H9 (cell line): ENCODE measurements around the gene USF3. TPM values are rescaled to one million over a fixed set of nuclear protein-coding genes. Genes with fewer than 3 reads are reported as not detected.

Source experiments
- DNase-seq: peaks from one replicate; pipeline ENCODE4 v3.0.0-alpha.2; 2017
- H2AFZ ChIP-seq: one replicate; pipeline ENCODE4 v1.6.1; 2013; ENCODE audit warnings: mild to moderate bottlenecking, low read length, control low read depth, moderate library complexity
- H2AK5ac ChIP-seq: 2 replicates; pipeline ENCODE4 v1.6.1; 2013; ENCODE audit warnings: low read length, control low read depth, mixed read lengths; ENCODE audit not compliant: insufficient read length
- H2BK120ac ChIP-seq: one replicate; pipeline ENCODE4 v1.6.1; 2013; ENCODE audit warnings: low read depth, mild to moderate bottlenecking, low read length, control low read depth, inconsistent platforms; ENCODE audit not compliant: poor library complexity, severe bottlenecking
- H2BK12ac ChIP-seq: 2 replicates; pipeline ENCODE4 v1.6.1; 2013; ENCODE audit warnings: low read length, control low read depth, mixed read lengths, low read depth; ENCODE audit not compliant: insufficient read length
- H2BK15ac ChIP-seq: 2 replicates; pipeline ENCODE4 v1.6.1; 2013; ENCODE audit warnings: low read depth, low read length, control low read depth
- H2BK20ac ChIP-seq: one replicate; pipeline ENCODE4 v1.6.1; 2013; ENCODE audit warnings: low read depth, mild to moderate bottlenecking, low read length, control low read depth, inconsistent platforms; ENCODE audit not compliant: poor library complexity, severe bottlenecking
- H2BK5ac ChIP-seq: 2 replicates; pipeline ENCODE4 v1.6.1; 2013; ENCODE audit warnings: low read length, control low read depth, mixed read lengths; ENCODE audit not compliant: insufficient read length
- H3K14ac ChIP-seq: 2 replicates; pipeline ENCODE4 v1.6.1; 2013; ENCODE audit warnings: low read length, control low read depth; ENCODE audit not compliant: insufficient read depth
- H3K18ac ChIP-seq: 2 replicates; pipeline ENCODE4 v1.6.1; 2013; ENCODE audit warnings: low read depth, mild to moderate bottlenecking, mixed read lengths, low read length, control low read depth; ENCODE audit not compliant: insufficient read length
- H3K23ac ChIP-seq: 2 replicates; pipeline ENCODE4 v1.6.1; 2013; ENCODE audit warnings: low read length, control low read depth, mixed read lengths, low read depth; ENCODE audit not compliant: insufficient read length
- H3K23me2 ChIP-seq: 2 replicates; pipeline ENCODE4 v1.6.1; 2013; ENCODE audit warnings: low read depth, mild to moderate bottlenecking, mixed read lengths, low read length, control low read depth; ENCODE audit not compliant: insufficient read length, poor library complexity, severe bottlenecking
- H3K27ac ChIP-seq: 2 replicates; pipeline ENCODE4 v1.5.1; 2013; ENCODE audit warnings: low read length, control low read depth, mixed read lengths, low read depth; ENCODE audit not compliant: insufficient read length
- H3K27me3 ChIP-seq: 2 replicates; pipeline ENCODE4 v1.6.1; 2013; ENCODE audit warnings: low read length, control low read depth, inconsistent platforms; ENCODE audit not compliant: insufficient read depth
- H3K4ac ChIP-seq: 2 replicates; pipeline ENCODE4 v1.6.1; 2013; ENCODE audit warnings: low read depth, mild to moderate bottlenecking, control low read depth, inconsistent platforms, low read length, moderate library complexity
- H3K4me1 ChIP-seq: 2 replicates; pipeline ENCODE4 v1.6.1; 2013; ENCODE audit warnings: low read length, control low read depth, inconsistent platforms; ENCODE audit not compliant: insufficient read depth
- H3K4me2 ChIP-seq: 2 replicates; pipeline ENCODE4 v1.6.1; 2013; ENCODE audit warnings: low read length, control low read depth, mixed read lengths; ENCODE audit not compliant: insufficient read length, insufficient read depth
- H3K56ac ChIP-seq: 2 replicates; pipeline ENCODE4 v1.6.1; 2013; ENCODE audit warnings: low read depth, mild to moderate bottlenecking, mixed read lengths, low read length, control low read depth; ENCODE audit not compliant: insufficient read length
- H3K79me1 ChIP-seq: 2 replicates; pipeline ENCODE4 v1.6.1; 2013; ENCODE audit warnings: low read depth, mild to moderate bottlenecking, moderate library complexity, low read length, control low read depth, inconsistent platforms; ENCODE audit not compliant: insufficient read depth, poor library complexity, severe bottlenecking
- H3K79me2 ChIP-seq: 2 replicates; pipeline ENCODE4 v1.6.1; 2013; ENCODE audit warnings: low read length, control low read depth, inconsistent platforms; ENCODE audit not compliant: insufficient read depth
- H3K9ac ChIP-seq: 2 replicates; pipeline ENCODE4 v1.6.1; 2013; ENCODE audit warnings: low read length, control low read depth, mixed read lengths; ENCODE audit not compliant: insufficient read length; ENCODE audit errors: extremely low read depth
- H3K9me3 ChIP-seq: one replicate; pipeline ENCODE4 v1.6.1; 2013; ENCODE audit warnings: low read depth, low read length, inconsistent platforms; ENCODE audit not compliant: control insufficient read depth
- H3T11ph ChIP-seq: one replicate; pipeline ENCODE4 v1.6.1; 2013; ENCODE audit warnings: mild to moderate bottlenecking, low read length, control low read depth, inconsistent platforms
- H4K20me1 ChIP-seq: one replicate; pipeline ENCODE4 v1.6.1; 2013; ENCODE audit not compliant: control insufficient read depth, insufficient read length, insufficient read depth
- H4K5ac ChIP-seq: 2 replicates; pipeline ENCODE4 v1.6.1; 2013; ENCODE audit warnings: low read depth, mild to moderate bottlenecking, mixed read lengths, low read length, control low read depth; ENCODE audit not compliant: insufficient read length
- H4K8ac ChIP-seq: replicated peaks from 2 replicates; pipeline ENCODE4 v1.6.1; 2013; ENCODE audit warnings: low read length, control low read depth, mixed read lengths, low read depth; ENCODE audit not compliant: insufficient read length
- H4K91ac ChIP-seq: 2 replicates; pipeline ENCODE4 v1.6.1; 2013; ENCODE audit warnings: low read depth, mild to moderate bottlenecking, moderate library complexity, mixed read lengths, low read length, control low read depth; ENCODE audit not compliant: insufficient read length
- H3K27ac Mint-ChIP-seq, 3 experiments: 2 replicates in 2 of 3; 3 replicates in 1 of 3; pipeline ENCODE4 v1.8.0; 2020 to 2021; ENCODE audit warnings: mixed read lengths in 3 of 3, mild to moderate bottlenecking in 1 of 3, moderate library complexity in 1 of 3
- H3K27me3 Mint-ChIP-seq: 2 replicates; pipeline ENCODE4 v1.8.0; 2021; ENCODE audit warnings: low read depth, mild to moderate bottlenecking, moderate library complexity, mixed read lengths
- H3K36me3 Mint-ChIP-seq, 3 experiments: 2 replicates in 2 of 3; 3 replicates in 1 of 3; pipeline ENCODE4 v1.8.0; 2020 to 2021; ENCODE audit warnings: low read depth in 3 of 3, mixed read lengths in 3 of 3; ENCODE audit not compliant: insufficient read depth in 1 of 3
- H3K4me1 Mint-ChIP-seq, 2 experiments: 2 replicates each; pipeline ENCODE4 v1.8.0; 2020; ENCODE audit warnings: mixed read lengths in 2 of 2
- H3K4me3 Mint-ChIP-seq, 2 experiments: 2 replicates in 1 of 2; 3 replicates in 1 of 2; pipeline ENCODE4 v1.8.0; 2020 to 2021; ENCODE audit warnings: mild to moderate bottlenecking in 2 of 2, mixed read lengths in 2 of 2, moderate library complexity in 1 of 2
- H3K9me3 Mint-ChIP-seq, 2 experiments: 2 replicates in 1 of 2; 3 replicates in 1 of 2; pipeline ENCODE4 v1.8.0; 2020; ENCODE audit warnings: mild to moderate bottlenecking in 2 of 2, mixed read lengths in 2 of 2, moderate library complexity in 1 of 2
- WGBS: extraction: QIAGEN DNeasy Blood & Tissue Kit; methylation state at CpG from one replicate; pipeline ENCODE4 v1.1.7; 2013; ENCODE audit warnings: missing lambda C conversion rate, low lambda C conversion rate, mixed read lengths; ENCODE audit not compliant: insufficient read length; ENCODE audit errors: extremely low coverage; 5-methylcytosine and 5-hydroxymethylcytosine counted together
- total RNA-seq: library from RNA; stranded (reverse); gene quantifications from 2 replicates; pipeline ENCODE4 v1.2.1, GENCODE V29; 2021
- TF ChIP-seq, protein P1 (sequence below): fragments of 200-600 bp; sonication (generic); conservative IDR thresholded peaks from 3 replicates; pipeline ENCODE4 v1.8.0; 2021; ENCODE audit warnings: antibody characterized with exemption, mild to moderate bottlenecking

The USF3 gene
- total RNA-seq, 1 experiment from 2014 or later: 13.8 TPM

DNA sequence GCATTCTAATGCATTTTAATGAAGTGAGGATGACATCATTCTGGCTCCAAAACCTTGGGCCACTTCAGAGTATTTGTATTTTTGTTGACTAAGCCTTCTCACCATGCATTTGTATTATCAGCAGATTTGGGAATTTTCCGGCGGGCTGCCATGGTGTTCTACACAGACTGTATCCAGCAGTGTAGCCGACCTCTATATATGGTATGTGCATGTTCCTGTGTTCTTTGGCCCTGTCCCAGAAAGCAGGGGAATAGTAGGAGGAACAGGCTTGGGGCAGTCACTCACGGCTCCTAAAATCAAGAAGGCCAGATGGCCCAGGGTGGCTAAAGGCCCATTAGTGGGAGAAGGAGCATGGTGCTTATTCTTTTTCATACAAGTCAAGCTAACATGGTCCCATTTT is 80.5 kb downstream of the USF3 start:
- Histone ChIP-seq H3K4me2 (no peak overlapping the region), H2AK5ac (no peak overlapping the region), H4K91ac (no peak overlapping the region), H2BK5ac (no peak overlapping the region), H2BK20ac (no peak overlapping the region), H3K9me3 (no peaks in the 10 kb centered on the region), H3K4me1 (no peaks in the 10 kb centered on the region), H3K27ac (no peak overlapping the region), H2BK120ac (no peak overlapping the region), H4K8ac (no peak overlapping the region), H3K56ac (no peak overlapping the region), H4K5ac (no peak overlapping the region), H3K9ac (no peak overlapping the region), H4K20me1 (no peaks in the 10 kb centered on the region), H2BK12ac (no peak overlapping the region), H3K79me2 (no peaks in the 10 kb centered on the region), H2BK15ac (no peak overlapping the region), H3K18ac (no peak overlapping the region), H3K79me1 (no peaks in the 10 kb centered on the region), H2AFZ (no peak overlapping the region), H3T11ph (no peak overlapping the region), H3K4ac (no peak overlapping the region), H3K14ac (no peak overlapping the region), H3K27me3 (no peaks in the 10 kb centered on the region), H3K23ac (no peak overlapping the region), H3K23me2 (no peaks in the 10 kb centered on the region)
- Mint-ChIP-seq H3K36me3 (no peaks in the 10 kb centered on the region), H3K27me3 (no peaks in the 10 kb centered on the region), H3K27ac (no peak overlapping the region), H3K9me3 (no peaks in the 10 kb centered on the region), H3K4me1 (no peaks in the 10 kb centered on the region), H3K4me3 (no peak overlapping the region)
- TF ChIP-seq, protein P1, sequence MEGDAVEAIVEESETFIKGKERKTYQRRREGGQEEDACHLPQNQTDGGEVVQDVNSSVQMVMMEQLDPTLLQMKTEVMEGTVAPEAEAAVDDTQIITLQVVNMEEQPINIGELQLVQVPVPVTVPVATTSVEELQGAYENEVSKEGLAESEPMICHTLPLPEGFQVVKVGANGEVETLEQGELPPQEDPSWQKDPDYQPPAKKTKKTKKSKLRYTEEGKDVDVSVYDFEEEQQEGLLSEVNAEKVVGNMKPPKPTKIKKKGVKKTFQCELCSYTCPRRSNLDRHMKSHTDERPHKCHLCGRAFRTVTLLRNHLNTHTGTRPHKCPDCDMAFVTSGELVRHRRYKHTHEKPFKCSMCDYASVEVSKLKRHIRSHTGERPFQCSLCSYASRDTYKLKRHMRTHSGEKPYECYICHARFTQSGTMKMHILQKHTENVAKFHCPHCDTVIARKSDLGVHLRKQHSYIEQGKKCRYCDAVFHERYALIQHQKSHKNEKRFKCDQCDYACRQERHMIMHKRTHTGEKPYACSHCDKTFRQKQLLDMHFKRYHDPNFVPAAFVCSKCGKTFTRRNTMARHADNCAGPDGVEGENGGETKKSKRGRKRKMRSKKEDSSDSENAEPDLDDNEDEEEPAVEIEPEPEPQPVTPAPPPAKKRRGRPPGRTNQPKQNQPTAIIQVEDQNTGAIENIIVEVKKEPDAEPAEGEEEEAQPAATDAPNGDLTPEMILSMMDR: no peak
- no peak for DNase-seq
- WGBS: no CpG with 5 or more reads among the region's 4 CpGs
